Panc1 (cell line): ENCODE data around the gene MPRIP.

Source experiments
- CTCF ChIP-seq: fragments of 450-650 bp; IDR thresholded peaks from 2 replicates; pipeline ENCODE4 v1.5.1; 2017; ENCODE audit warnings: mild to moderate bottlenecking
- POLR2AphosphoS5 ChIP-seq: IDR thresholded peaks from 2 replicates; pipeline ENCODE4 v1.6.1; 2012; ENCODE audit warnings: mild to moderate bottlenecking, low read depth, low read length, moderate library complexity
- SIN3A ChIP-seq: IDR thresholded peaks from 2 replicates; pipeline ENCODE4 v1.6.1; 2012; ENCODE audit warnings: low read depth, mild to moderate bottlenecking, low read length, moderate library complexity, borderline replicate concordance; ENCODE audit not compliant: insufficient read depth

- TF ChIP-seq CTCF (no peak), POLR2AphosphoS5 (no peak), SIN3A (no peak)
Observed at GRCh38 chr17:17168401-17168800, 126.1 kb downstream of the MPRIP start.
